Measurements from ENCODE around the gene USP13.

USP13 gene

DNA sequence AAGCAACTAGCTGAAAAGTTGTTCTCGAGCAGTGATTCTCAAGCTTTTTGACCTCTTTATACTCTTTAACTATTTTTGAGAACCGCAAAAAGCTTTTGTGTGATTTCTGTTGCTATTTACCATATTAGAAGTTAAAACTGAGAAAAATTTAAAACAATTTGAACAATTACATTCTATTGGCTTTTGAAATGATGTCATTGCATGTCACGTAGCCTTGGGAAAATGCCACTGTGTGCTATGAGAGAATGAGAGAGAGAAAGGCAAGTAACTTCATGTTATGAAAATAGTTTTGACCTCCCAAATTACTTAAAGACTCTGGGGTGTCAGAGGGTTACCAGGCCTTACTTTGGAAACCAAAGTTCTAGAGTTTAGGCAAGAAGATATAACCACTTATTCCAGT, 8.0 kb downstream of the USP13 start:
- DNase-seq = no peak

GRCh38 chr3:179661777-179662176, 8.9 kb downstream of the USP13 start:
- DNase-seq = no peak

GRCh38 chr3:179663093-179663492, 10.3 kb downstream of the USP13 start:
- no peak for DNase-seq

GRCh38 chr3:179666030-179666429, 13.2 kb downstream of the USP13 start:
- no peak for DNase-seq

DNA sequence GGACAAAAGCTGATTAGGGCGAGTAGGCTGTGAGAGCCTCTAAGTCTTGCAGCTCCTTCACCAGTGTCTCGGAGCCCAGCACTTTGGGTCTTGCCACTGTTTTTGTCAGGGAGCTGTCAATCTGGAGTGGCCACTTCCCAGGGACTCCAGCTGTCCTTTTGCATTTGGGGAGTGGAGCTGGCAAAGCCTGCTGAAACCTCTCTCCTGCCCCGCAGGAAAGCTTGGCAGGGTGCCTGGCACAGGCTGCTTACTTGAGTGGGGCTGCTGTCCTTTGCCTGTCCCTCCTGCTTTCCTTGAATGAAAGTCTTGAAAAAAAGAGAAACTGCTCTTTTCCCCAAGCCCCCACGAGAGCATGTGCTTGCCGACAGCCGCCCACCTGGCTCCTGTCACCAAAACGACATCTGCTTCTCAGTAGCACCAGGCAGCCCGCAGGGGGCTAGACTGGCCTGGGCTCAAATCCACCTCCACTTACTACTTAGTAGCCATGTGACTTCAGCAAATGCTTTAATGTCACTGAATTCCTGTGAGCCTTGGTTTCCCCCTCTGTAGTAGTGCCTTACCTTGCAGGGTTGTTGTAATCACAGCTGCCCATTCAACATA, 13.7 kb downstream of the USP13 start:
- no peak for DNase-seq

DNA sequence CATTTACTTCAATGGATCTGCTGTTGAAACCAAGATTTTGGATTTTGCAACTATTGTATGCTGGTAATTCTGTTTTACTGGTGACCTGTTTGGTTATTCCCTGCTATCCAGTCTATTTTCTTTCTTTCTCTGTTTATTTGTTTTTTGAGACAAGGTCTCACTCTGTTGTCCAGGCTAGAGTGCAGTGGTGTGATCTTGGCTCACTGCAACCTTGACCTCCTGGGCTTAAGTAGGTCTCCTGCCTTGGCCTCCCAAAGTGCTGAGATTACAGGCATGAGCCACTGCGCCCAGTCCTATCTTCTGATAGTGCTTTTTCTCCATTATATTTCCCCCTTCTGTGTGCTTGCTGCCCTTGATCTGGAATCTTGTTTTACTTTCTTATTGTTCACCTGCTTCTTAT, 15.6 kb downstream of the USP13 start:
- DNase-seq = no peak

GRCh38 chr3:179670311-179670710, 17.5 kb downstream of the USP13 start:
- DNase-seq = no peak

GRCh38 chr3:179671309-179671708, 18.5 kb downstream of the USP13 start:
- no peak for DNase-seq

- DNase-seq = no peak
Measured at GRCh38 chr3:179671747-179672242, 19.0 kb downstream of the USP13 start.

- DNase-seq = no peak
Measured at GRCh38 chr3:179672918-179673317, 20.1 kb downstream of the USP13 start.

DNA sequence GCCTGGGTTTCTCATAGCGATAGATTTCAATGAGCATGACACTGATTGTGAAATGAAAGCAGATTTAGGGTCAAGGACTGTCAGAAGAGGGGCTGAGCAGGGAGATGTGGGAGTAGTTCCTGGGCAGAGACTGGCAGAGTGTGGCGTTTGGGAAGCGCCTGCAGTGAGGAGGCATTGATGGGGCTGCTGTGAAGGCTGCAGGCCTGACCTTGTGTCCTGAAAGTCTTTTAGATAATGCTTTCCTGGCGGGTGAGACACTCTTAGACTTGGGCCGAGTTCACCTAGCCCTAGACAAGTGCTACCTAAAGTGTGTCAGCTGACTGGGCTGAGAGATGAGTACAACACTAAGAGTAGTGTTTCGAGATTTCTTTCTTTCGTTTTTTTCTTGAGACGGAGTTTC, 20.7 kb downstream of the USP13 start:
- no peak for DNase-seq

- no peak for DNase-seq
Measured at GRCh38 chr3:179676081-179676480, 23.2 kb downstream of the USP13 start.

- DNase-seq = no peak
Measured at GRCh38 chr3:179677884-179678283, 25.0 kb downstream of the USP13 start.

- DNase-seq = peak; percentile 57
Measured at GRCh38 chr3:179681492-179682263, 28.8 kb downstream of the USP13 start.

- DNase-seq = no peak
Measured at GRCh38 chr3:179682426-179683080, 29.7 kb downstream of the USP13 start.

DNA sequence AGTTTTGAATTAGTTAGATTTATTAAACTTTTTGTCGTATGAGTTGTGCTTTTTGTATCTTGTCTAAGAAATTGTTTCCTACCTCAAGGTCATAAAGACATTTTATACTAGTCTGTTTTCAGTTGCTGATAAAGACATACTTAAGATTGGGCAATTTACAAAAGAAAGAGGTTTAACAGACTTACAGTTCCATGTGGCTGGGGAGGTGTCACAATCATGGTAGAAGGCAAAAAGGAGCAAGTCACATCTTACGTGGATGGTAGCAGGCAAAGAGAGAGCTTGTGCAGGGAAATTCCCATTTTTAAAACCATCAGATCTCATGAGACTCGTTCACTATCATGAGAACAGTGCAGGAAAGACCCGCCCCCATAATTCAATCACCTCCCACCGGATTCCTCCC, 30.4 kb downstream of the USP13 start:
- peak; percentile 70 for DNase-seq

DNA sequence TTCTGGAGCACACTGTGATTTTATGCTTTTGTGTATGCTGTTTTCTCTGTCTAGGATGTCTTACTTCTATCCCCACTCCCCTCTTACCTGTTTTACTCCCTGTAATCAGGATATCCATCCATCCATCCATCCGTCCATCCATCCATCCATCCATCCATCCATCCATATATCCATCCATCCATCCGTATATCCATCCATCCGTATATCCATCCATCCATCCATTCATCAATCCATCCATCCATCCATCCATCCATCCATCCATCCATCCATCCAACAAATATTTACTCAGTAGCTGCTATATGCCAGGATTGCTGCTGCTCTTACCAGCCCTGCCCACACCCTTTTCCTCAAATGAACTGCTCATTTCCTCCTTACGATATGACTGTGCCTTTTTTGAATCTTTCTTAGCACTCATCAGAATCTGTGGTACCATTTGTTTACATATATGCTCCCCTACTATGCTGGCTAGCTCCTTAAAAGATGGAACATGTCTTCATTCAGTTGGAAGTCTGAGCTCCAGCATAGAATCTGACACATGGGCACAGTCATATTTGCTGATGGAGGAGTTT, 35.2 kb downstream of the USP13 start:
- DNase-seq = no peak

DNA sequence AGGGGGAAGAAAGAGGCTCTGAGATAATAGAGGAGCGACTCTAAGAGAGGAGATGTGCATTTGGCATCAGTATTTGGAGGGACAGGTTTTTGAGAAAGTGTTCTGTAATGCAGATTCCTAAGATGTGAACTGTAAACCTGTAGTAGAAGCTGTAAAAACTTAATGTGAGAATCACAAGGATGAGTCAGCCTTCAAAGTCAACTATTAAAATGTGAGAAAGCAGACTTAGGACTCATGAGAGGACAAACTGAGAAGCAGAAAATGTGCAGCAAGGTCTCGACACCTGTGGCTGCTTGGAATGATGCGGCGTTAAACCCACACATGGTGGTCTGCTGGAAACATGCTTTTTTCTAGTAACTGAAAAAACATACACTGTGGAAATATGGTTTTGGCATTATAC, 36.0 kb downstream of the USP13 start:
- no peak for DNase-seq

DNA sequence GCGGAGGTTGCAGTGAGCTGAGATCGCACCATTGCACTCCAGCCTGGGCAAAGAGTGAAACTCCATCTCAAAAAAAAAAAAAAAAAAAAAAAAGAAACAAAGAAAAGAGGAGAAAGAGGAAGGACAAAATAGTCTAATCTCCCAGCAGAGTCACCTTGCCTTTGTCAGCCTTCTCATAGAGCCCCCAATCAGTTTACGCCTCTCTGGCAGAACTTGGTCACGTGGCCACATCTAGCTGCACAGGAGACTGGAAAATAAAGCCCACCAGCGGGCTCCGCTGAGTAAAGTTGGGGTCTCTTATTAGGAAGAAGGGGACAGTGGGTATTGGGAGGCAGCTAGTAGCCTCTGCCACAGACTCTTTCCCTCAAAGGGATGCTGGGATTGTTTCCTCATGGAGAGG, 41.9 kb downstream of the USP13 start:
- no peak for DNase-seq

DNA sequence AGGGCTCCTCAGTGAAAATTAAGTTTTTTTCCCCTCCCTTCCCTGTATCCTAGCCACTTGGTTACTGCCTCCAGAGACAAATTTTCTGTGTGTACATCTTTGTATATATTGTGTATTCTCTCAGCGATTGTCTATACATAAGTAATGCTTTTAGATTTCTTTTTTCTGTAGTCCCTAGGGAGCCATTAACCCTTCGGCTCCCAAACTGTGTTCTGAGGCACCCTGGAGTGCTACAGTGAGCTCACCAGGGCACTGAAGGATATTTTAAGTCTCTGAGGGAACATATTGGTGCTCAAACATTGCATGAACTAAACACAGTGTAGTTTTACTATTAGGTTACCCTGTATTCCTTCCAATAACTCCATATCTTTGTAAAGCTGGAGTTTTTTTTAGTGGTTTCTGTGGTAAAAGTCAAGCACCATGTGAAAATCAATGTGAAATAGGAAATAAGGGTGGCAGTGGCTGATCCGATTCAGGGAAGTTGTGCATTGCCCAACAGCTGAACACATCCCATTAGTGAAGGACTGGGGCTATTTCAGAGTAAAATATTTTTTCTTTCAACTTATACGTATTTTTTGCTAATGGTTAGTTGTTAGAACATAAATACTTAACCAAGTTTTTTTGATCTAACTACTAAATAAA, 43.0 kb downstream of the USP13 start:
- peak; percentile 71 for DNase-seq

DNA sequence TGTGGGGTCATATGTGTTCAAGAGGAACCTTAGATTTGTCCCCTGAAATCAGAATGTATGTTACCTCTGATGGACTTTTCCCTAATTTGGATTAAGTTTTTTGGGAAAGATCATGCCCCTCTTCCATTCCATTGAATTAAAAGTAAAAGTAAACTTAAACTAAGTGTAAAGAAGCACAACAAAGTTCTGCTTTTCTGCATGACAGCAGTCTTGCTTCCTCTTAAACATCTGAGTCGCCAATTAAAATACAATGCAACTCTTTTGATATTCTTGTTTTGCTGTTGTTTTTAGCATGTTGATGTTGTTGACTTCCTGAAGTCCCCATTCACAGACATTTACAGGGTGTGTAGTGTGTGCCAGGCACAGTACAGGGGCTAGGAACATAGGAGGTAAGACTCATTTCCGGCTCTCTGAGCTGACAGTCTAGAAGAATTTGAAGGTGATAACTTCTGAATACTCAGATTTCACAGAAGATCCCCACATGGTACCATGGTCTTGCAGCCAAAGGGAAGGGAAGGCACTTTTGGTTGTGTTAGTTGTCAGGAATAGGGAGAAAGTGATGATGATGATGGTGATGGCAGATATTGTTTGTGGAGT, 45.0 kb downstream of the USP13 start:
- DNase-seq = no peak

- no peak for DNase-seq
Measured at GRCh38 chr3:179700716-179701115, 47.9 kb downstream of the USP13 start.
